ENCODE data around the gene GSTA4. TPM values are rescaled to one million over a fixed set of nuclear protein-coding genes. Genes with fewer than 3 reads are reported as not detected.

GSTA4 gene, protein sequence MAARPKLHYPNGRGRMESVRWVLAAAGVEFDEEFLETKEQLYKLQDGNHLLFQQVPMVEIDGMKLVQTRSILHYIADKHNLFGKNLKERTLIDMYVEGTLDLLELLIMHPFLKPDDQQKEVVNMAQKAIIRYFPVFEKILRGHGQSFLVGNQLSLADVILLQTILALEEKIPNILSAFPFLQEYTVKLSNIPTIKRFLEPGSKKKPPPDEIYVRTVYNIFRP
- 13.7 and 14.9 TPM in 2 replicates for total RNA-seq

DNA sequence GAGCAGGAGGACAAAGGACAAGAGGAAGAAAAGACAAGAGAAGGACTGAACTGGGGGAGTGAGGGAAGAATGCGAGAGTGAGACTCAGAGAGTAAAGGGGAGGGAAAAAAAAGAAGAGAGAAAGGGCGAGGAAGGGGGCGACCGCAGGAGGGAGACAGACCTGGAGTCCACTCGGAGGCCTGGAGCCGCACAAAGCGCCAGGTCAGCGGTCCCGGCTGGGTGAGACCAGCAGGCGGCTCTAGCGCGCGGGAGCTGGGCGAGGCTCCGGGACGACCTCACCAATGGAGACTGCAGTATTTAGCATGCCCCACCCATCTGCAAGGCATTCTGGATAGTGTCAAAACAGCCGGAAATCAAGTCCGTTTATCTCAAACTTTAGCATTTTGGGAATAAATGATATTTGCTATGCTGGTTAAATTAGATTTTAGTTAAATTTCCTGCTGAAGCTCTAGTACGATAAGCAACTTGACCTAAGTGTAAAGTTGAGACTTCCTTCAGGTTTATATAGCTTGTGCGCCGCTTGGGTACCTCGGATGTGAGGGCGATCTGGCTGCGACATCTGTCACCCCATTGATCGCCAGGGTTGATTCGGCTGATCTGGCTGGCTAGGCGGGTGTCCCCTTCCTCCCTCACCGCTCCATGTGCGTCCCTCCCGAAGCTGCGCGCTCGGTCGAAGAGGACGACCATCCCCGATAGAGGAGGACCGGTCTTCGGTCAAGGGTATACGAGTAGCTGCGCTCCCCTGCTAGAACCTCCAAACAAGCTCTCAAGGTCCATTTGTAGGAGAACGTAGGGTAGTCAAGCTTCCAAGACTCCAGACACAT lies at the start of gene GSTA4:
TSS of gene GSTA4 (minus strand) at position 196 of the 824 bp plus-strand sequence. CDS start 1,041 bp downstream, outside the sequence.

Other genes with a start within 250 kb of the GSTA4 start
- gene GSTA2, start 231.8 kb downstream of the GSTA4 start, total RNA-seq, result not detected in 2 replicates
- gene GSTA1, start 191.5 kb downstream of the GSTA4 start, total RNA-seq, result not detected in 2 replicates
- not detected in 2 replicates for gene GSTA5, start 154.5 kb downstream of the GSTA4 start, total RNA-seq
- not detected in 2 replicates for gene GSTA3, start 85.6 kb downstream of the GSTA4 start, total RNA-seq
- gene CILK1, start 66.5 kb upstream of the GSTA4 start, total RNA-seq, result 9.8 and 14.9 TPM in 2 replicates
- 29.6 and 42.1 TPM in 2 replicates for gene FBXO9, start 70.1 kb upstream of the GSTA4 start, total RNA-seq
- not detected in 2 replicates for gene GCM1, start 153.6 kb upstream of the GSTA4 start, total RNA-seq

All from vein endothelial cell (primary cell).